LNCAP (cell line): ENCODE results near the gene IL13RA1.

ENCODE experiments used
- TF ChIP-seq, protein P1 (sequence below): fragments of 450-650 bp; IDR thresholded peaks from 2 replicates; pipeline ENCODE4 v1.5.1; 2017; ENCODE audit warnings: mild to moderate bottlenecking

Gene IL13RA1

DNA sequence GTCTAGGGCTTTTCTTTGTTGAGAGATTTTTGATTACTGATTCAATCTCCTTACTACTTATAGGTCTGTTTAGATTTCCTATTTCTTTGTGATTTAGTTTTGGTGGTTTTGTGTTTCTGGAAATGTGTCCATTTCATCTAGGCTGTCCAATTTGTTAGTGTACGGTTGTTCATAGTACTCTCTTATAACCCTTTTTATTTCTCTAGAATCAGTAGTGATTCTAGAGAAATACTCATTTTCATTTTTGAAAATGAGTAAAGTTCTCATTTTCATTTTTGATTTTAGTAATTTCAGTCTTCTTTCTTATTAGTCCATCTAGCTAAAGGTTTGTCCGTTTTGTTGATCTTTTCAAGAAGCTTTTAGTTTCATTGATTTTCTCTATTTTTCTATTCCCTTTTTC is 7.5 kb downstream of the IL13RA1 start:
- TF ChIP-seq, protein P1, sequence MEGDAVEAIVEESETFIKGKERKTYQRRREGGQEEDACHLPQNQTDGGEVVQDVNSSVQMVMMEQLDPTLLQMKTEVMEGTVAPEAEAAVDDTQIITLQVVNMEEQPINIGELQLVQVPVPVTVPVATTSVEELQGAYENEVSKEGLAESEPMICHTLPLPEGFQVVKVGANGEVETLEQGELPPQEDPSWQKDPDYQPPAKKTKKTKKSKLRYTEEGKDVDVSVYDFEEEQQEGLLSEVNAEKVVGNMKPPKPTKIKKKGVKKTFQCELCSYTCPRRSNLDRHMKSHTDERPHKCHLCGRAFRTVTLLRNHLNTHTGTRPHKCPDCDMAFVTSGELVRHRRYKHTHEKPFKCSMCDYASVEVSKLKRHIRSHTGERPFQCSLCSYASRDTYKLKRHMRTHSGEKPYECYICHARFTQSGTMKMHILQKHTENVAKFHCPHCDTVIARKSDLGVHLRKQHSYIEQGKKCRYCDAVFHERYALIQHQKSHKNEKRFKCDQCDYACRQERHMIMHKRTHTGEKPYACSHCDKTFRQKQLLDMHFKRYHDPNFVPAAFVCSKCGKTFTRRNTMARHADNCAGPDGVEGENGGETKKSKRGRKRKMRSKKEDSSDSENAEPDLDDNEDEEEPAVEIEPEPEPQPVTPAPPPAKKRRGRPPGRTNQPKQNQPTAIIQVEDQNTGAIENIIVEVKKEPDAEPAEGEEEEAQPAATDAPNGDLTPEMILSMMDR = no peak

DNA sequence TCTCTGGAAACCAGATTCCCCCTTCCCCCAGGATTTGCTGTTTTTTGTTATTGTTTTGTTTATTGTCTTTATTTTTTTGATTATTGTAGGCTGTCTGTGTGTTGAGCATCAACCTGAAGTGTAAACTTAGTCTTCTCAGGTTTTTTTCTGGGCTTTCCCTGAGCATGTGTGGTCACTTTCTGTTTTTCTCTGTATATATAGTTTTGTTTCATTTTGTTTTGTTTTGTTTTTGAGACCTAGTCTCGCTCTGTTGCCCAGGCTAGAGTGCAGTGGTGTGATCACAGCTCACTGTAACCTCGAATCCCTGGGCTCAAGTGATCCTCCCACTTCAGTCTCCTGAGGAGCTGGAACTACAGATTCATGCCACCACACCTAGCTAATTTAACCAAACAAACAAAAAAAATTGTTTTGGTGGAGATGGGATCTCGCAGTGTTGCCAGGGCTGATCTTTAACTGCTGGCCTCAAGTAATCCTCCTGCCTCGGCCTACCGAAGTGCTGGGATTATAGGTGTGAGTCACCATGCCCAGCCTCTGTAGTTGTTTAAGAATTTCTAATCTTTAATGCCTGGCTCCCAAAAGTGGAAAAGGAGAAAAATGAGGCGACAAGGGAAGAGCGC is 9.1 kb downstream of the IL13RA1 start:
- TF ChIP-seq, protein P1 = no peak

DNA sequence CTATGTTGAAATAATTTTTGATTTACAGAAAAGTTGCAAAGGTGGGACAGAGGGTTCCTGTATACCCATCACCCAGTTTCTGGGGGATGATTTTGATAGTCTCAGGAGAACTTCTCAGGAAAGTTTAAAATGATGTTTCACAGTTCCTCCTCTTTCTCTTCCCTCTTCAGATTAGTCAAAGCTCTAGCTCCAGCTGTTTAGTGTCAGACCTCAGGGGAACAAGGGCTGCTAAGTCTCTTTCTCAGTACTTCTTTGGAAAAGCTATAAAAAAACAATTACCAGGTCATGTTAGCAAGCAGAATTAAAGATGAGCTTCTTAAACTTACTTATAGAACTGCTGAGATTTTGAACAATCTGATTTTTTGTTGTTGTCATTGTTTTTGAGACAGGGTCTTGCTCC is 12.2 kb downstream of the IL13RA1 start:
- TF ChIP-seq, protein P1 = no peak

DNA sequence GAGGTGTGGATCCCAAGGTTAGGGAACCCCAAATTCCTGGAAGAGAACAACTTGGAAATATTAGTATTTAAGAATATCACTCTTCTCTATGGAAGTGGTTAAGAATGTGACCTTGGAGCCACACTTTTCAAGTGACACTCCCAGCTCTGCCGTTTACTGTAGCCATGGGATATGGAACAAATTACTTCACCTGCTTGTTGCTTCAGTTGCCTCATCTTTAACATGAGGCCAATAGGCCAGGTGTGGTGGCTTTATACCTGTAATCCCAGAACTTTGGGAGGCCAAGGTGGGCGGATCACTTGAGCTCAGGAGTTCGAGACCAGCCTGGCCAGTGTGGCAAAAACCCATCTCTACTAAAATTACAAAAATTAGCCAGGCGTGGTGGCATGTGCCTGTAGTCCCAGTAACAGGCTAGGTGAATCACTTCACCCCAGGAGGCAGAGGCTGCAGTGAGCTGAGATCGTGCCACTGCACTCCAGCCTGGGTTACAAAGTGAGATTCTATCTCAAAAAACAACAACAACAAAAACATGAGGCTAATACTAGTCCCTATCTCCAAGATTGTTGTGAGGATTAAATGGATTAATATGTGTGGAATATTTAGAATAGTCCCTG is 13.0 kb downstream of the IL13RA1 start:
- TF ChIP-seq, protein P1 = no peak

DNA sequence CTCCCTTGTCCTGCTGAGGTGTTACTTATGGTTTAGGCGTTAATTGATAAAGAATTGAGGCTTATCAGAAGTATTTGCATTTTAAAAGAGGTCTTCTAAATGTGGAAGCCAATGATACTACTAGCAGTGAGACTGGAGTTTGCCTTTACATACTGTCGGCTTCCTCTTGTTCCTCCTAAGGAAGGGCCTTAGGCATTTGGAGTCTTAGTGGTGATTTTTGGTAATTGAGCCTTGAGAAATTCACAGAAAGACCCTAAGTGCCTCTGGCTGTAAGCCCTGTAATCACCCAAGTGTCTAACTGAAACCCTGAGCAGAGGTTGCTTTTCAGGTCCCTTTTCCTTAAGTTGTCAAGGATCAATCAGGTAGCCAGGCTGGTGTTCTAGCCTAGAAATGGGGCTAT is 14.8 kb downstream of the IL13RA1 start:
- TF ChIP-seq, protein P1 = no peak

DNA sequence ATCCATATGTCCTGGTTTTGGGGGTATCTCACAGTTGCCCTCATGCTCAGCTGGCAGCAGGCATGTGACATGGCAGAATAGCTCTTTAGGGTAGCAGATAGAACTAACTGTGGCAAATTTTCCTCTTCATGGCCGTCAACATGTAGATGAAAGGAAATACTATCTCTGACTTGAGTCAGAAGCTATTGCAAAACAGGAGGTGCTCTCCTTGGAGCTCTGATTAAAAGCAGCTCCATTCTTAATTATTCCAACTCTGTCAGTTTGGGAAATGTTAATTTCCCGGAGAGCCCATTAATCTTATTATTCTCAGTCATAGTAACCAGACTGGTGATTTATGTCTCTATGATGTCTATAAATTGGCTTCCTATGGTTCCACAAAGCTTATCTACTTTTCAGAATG is 18.2 kb downstream of the IL13RA1 start:
- TF ChIP-seq, protein P1 = no peak

DNA sequence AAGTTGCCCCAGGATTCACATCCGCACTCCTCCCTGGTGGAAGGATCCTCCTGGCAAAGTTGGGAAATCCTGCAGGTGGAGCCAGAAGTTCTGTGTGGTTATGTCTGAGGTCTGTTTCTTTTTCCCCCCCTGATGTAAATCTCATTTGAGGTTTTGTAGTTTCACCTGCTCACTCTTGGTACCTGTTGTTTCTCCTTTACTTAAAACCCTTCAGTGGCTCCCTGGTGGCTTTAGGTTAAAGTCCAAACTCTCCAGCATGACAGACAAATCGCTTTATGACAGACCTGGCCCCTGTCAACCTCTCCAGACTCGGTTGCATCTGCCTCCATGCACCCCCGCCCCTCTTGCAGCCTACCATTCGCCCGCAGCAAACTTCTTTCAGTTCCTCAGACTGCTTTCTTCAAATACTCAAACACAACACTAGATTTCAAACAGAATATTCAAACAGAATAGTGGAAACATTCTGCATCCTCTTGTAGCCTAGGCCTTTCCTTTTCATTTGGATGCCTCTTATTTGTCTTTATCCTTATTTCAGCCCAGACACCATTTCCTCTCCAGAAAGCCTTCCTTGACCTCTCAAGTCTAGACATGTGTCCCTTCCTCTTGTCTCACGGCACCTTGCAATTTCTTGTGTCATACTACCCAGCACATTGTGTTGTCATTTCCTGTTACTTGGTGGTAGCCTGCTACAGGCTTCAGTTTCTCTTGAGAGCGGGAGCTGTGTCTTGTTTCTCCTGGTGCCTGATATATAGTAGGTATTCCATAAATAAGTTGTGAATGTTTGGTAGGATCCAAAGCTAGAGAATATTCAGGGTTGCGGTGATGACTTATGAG is 24.8 kb downstream of the IL13RA1 start:
- TF ChIP-seq, protein P1 = no peak
